ENCODE data around the gene SCUBE3.

The SCUBE3 gene

GRCh38 chr6:35267897-35268296, 54.1 kb downstream of the SCUBE3 start:
- no peak for DNase-seq (ENCODE audit: low read depth in 2 of 2)

- DNase-seq (ENCODE audit: low read depth in 2 of 2) = no peak
Measured at GRCh38 chr6:35272005-35272404, 58.2 kb downstream of the SCUBE3 start.

GRCh38 chr6:35273822-35274559, 60.2 kb downstream of the SCUBE3 start:
- DNase-seq (ENCODE audit: low read depth in 2 of 2) = no peak

- no peak for DNase-seq (ENCODE audit: low read depth in 2 of 2)
Measured at GRCh38 chr6:35275744-35276260, 62.0 kb downstream of the SCUBE3 start.

- DNase-seq (ENCODE audit: low read depth in 2 of 2) = no peak
Measured at GRCh38 chr6:35278708-35279107, 65.0 kb downstream of the SCUBE3 start.

GRCh38 chr6:35280903-35281302, 67.1 kb downstream of the SCUBE3 start:
- DNase-seq (ENCODE audit: low read depth in 2 of 2) = no peak

- no peak for DNase-seq (ENCODE audit: low read depth in 2 of 2)
Measured at GRCh38 chr6:35282472-35282871, 68.7 kb downstream of the SCUBE3 start.

GRCh38 chr6:35283361-35283760, 69.6 kb downstream of the SCUBE3 start:
- DNase-seq (ENCODE audit: low read depth in 2 of 2) = no peak

GRCh38 chr6:35287671-35288396, 74.1 kb downstream of the SCUBE3 start:
- no peak for DNase-seq (ENCODE audit: low read depth in 2 of 2)

- no peak for DNase-seq (ENCODE audit: low read depth in 2 of 2)
Measured at GRCh38 chr6:35288834-35289233, 75.1 kb downstream of the SCUBE3 start.

GRCh38 chr6:35291491-35291890, 77.7 kb downstream of the SCUBE3 start:
- no peak for DNase-seq (ENCODE audit: low read depth in 2 of 2)

GRCh38 chr6:35292494-35292893, 78.7 kb downstream of the SCUBE3 start:
- DNase-seq (ENCODE audit: low read depth in 2 of 2) = no peak

- DNase-seq (ENCODE audit: low read depth in 2 of 2) = no peak
Measured at GRCh38 chr6:35293681-35294080, 79.9 kb downstream of the SCUBE3 start.

- DNase-seq (ENCODE audit: low read depth in 2 of 2) = no peak
Measured at GRCh38 chr6:35294308-35294945, 80.7 kb downstream of the SCUBE3 start.

- no peak for DNase-seq (ENCODE audit: low read depth in 2 of 2)
Measured at GRCh38 chr6:35295036-35295435, 81.3 kb downstream of the SCUBE3 start.

GRCh38 chr6:35295521-35296315, 82.0 kb downstream of the SCUBE3 start:
- DNase-seq (ENCODE audit: low read depth in 2 of 2) = no peak

- DNase-seq (ENCODE audit: low read depth in 2 of 2) = no peak
Measured at GRCh38 chr6:35296931-35297600, 83.3 kb downstream of the SCUBE3 start.

- peak; percentile 78 to 81 for DNase-seq (ENCODE audit: low read depth in 2 of 2)
Measured at GRCh38 chr6:35297601-35298481, 84.1 kb downstream of the SCUBE3 start, which contains the start of gene DEF6. Gene DEF6 (plus strand): TSS chr6:35297818. CDS start chr6:35297857, 39 bp downstream.

- DNase-seq (ENCODE audit: low read depth in 2 of 2) = no peak
Measured at GRCh38 chr6:35298625-35299140, 84.9 kb downstream of the SCUBE3 start.

- DNase-seq (ENCODE audit: low read depth in 2 of 2) = no peak
Measured at GRCh38 chr6:35299674-35300073, 85.9 kb downstream of the SCUBE3 start.

Data from activated CD8-positive, alpha-beta memory T cell treated with anti-CD3 and anti-CD28 coated beads for 4 hours (primary cell).